AG04450 (cell line): Measurements from ENCODE around the gene UBL4A. TPM values are rescaled to one million over a fixed set of nuclear protein-coding genes. Genes with fewer than 3 reads are reported as not detected.

ENCODE experiments used
- CTCF ChIA-PET: fragments of 300-600, 350-600 bp; formaldehyde crosslinking; extraction: SDS; loops from one replicate; lab custom pipeline; 2022; ENCODE audit warnings: antibody characterized with exemption, inconsistent platforms; lab: Charles Lee
- POLR2A ChIA-PET: fragments of 350-600 bp; formaldehyde crosslinking; extraction: SDS; loops from one replicate; lab custom pipeline; 2021; ENCODE audit warnings: antibody characterized with exemption, inconsistent platforms; lab: Yijun Ruan, JAX
- DNase-seq: peaks from one replicate; pipeline ENCODE4 v3.0.0-alpha.2; 2011; ENCODE audit warnings: low read depth, low spot score
- H3K27ac ChIP-seq: one replicate; pipeline ENCODE4 v1.5.1; 2012; ENCODE audit warnings: low read depth, low read length, control low read depth
- H3K27me3 ChIP-seq: one replicate; pipeline ENCODE4 v1.6.0; 2012; ENCODE audit warnings: low read length; ENCODE audit not compliant: control insufficient read depth, insufficient read depth
- H3K4me3 ChIP-seq: 2 replicates; pipeline ENCODE4 v1.5.1; 2011; ENCODE audit warnings: mild to moderate bottlenecking, low read depth, low read length, control low read depth
- H3K9me3 ChIP-seq: 2 replicates; pipeline ENCODE4 v1.5.1; 2012; ENCODE audit warnings: low read length; ENCODE audit not compliant: control insufficient read depth, insufficient read depth
- polyA plus RNA-seq: library from polyadenylated mRNA; depleted of rRNA; stranded (reverse); fragments of >200 nt; gene quantifications from 2 replicates; pipeline ENCODE4 v1.2.3, GENCODE V29; 2011
- TF ChIP-seq, protein P1 (sequence below): IDR thresholded peaks from 2 replicates; pipeline ENCODE4 v1.5.1; 2011; ENCODE audit warnings: low read depth, low read length, control low read depth, inconsistent platforms

The UBL4A gene
- polyA plus RNA-seq, 1 experiment: 17.4 TPM

DNA sequence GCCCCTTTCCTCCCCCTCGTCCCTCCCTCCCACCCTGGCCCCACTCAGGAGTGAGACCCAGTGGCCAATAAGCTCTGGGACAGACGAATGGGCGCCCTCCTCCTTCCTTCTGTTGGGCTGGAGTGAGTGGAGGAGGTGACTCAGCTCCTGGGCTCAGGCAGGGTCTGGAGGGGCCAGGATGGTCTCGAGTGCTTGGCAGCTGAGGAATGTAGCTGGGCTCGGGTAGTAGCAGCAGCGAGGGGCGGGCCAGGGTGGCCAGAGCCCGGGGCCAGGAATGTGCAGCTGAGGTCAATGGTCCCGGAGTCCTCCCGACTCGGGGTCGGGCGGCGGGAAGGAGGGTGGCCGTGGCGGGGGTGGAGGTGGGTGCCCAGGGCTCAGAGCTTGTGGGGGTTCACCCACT lies 45.2 kb upstream of the UBL4A start:
- no peak overlapping the region for H3K4me3 ChIP-seq
- TF ChIP-seq, protein P1, sequence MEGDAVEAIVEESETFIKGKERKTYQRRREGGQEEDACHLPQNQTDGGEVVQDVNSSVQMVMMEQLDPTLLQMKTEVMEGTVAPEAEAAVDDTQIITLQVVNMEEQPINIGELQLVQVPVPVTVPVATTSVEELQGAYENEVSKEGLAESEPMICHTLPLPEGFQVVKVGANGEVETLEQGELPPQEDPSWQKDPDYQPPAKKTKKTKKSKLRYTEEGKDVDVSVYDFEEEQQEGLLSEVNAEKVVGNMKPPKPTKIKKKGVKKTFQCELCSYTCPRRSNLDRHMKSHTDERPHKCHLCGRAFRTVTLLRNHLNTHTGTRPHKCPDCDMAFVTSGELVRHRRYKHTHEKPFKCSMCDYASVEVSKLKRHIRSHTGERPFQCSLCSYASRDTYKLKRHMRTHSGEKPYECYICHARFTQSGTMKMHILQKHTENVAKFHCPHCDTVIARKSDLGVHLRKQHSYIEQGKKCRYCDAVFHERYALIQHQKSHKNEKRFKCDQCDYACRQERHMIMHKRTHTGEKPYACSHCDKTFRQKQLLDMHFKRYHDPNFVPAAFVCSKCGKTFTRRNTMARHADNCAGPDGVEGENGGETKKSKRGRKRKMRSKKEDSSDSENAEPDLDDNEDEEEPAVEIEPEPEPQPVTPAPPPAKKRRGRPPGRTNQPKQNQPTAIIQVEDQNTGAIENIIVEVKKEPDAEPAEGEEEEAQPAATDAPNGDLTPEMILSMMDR: no peak
- H3K27ac ChIP-seq: no peak overlapping the region
- H3K27me3 ChIP-seq: no peaks in the 10 kb centered on the region
- no peak for DNase-seq
- CTCF ChIA-PET: interaction anchor here (0.9 to 1.6 kb wide), 3 partner anchors 122 to 134 kb away, joined by 3 to 4 read pairs (median 3); partner anchors contain the start of gene RPL10
- no peaks in the 10 kb centered on the region for H3K9me3 ChIP-seq
- POLR2A ChIA-PET: interaction anchor here (0.6 to 1.5 kb wide), 3 partner anchors 9 to 134 kb away, joined by 3 to 9 read pairs (median 3); no protein-coding TSS in a partner anchor

DNA sequence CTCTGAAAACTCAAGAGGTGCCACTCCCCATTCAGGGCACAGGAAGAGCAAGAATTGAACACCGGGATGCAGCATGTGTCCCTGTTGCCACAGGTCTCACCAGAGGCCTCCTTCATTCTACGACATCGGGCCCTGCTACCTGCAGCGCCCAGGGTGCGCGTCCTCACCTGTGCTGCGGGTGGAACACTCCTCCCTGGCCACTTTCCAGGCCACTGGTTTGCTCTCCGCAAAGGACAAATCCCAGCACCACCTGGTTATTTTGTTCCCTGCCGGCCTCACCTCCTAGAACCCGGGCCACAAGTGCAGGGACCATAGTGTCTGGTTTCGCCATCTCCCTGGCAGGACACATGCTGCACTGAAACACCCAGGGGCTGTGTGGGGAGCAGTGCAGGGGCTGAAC lies 43.9 kb upstream of the UBL4A start:
- Histone ChIP-seq H3K4me3 (no peak overlapping the region), H3K27me3 (no peaks in the 10 kb centered on the region), H3K9me3 (no peaks in the 10 kb centered on the region), H3K27ac (no peak overlapping the region)
- DNase-seq: no peak
- TF ChIP-seq, protein P1: no peak
- ChIA-PET POLR2A (no interaction called here), CTCF (no interaction called here)

DNA sequence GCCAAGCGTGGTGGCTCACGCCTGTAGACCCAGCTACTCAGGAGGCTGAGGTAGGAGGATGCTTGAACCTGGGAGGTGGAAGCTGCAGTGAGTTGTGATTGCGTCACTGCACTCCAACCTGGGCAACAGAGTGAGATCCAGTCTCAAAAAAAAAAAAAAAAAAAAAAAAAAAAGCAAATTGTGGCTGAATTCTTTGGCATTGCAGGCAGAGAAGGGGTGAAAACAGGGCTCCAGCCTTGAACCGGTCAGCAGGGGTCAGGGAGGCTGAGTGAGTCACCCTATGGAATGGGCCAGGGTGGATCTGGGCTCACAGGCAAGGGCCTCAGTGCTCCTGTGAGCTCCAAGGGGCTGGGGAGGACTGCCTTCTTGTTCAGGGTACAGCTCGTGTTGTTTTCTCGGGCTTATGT lies 42.8 kb upstream of the UBL4A start:
- Histone ChIP-seq H3K27ac (no peak overlapping the region), H3K9me3 (no peaks in the 10 kb centered on the region), H3K27me3 (no peaks in the 10 kb centered on the region), H3K4me3 (no peak overlapping the region)
- DNase-seq: no peak
- ChIA-PET POLR2A (interaction anchor here (0.8 kb wide), 1 partner anchor 130 kb away, joined by 3 read pairs; no protein-coding TSS in a partner anchor), CTCF (no interaction called here)
- TF ChIP-seq, protein P1: no peak

DNA sequence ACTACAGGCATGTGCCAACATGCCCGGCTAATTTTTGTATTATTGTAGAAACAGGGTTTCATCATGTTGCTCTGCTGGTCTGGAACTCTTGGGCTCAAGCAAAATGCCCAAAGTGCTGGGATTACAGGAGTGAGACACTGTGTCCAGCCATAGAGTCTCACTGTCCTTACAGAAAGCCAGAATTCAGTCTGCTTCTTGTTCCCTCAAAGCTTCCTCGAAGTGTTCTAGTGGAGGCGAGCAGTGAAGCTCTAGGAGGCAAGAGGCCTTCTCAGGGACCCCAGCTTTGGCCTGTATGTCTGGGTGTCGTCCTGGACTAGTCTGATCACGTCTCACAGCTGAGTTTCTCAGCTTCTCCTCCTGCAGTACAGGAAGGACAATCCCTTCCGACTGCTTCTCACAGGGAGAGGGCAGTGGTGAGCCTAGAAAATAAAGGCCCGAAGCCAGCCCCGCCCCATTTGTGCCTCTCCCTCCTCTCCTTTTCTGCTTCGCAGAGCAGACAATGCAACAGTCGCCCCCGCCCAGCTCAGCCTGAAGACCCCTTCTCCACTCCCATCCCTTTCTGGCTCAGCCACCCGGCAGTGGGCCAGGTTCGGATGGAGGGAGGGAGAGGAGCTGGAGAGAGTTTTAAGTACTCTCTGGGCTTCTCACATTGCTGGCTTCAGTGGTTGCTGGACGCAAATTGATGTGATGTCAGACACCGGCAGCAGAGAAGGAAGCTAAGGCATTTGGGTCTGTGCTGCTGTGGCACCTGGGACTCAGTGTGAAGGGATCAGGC lies 40.7 kb upstream of the UBL4A start:
- no peaks in the 10 kb centered on the region for H3K9me3 ChIP-seq
- peak overlapping the region; percentile 82 for H3K27ac ChIP-seq
- no peak overlapping the region for H3K4me3 ChIP-seq
- ChIA-PET POLR2A (interaction anchor here (0.5 to 1.4 kb wide), 3 partner anchors 11 to 128 kb away, joined by 3 to 6 read pairs (median 5); partner anchors contain the start of gene FAM3A), CTCF (interaction anchor here (0.6 to 1.8 kb wide), 7 partner anchors 9 to 128 kb away, joined by 3 to 12 read pairs (median 5); no protein-coding TSS in a partner anchor)
- no peak for DNase-seq
- no peaks in the 10 kb centered on the region for H3K27me3 ChIP-seq
- TF ChIP-seq, protein P1: peak; percentile 57
